Fibroblast of villous mesenchyme (primary cell): ENCODE measurements around the gene LRRC27. TPM values are rescaled to one million over a fixed set of nuclear protein-coding genes. Genes with fewer than 3 reads are reported as not detected.

Experiments
- DNase-seq: peaks from one replicate; pipeline ENCODE4 v3.0.0-alpha.2; 2010; ENCODE audit warnings: low read depth
- H3K4me3 ChIP-seq: 2 replicates; pipeline ENCODE4 v1.5.1; 2011; ENCODE audit warnings: low read depth, mild to moderate bottlenecking, low read length
- total RNA-seq: library from RNA; depleted of rRNA; stranded (reverse); fragments of >200 nt; gene quantifications from 2 replicates; pipeline ENCODE4 v1.2.3, GENCODE V29; 2012
- TF ChIP-seq, protein P1 (sequence below): IDR thresholded peaks from 2 replicates; pipeline ENCODE4 v1.5.1; 2012; ENCODE audit warnings: low read depth, mild to moderate bottlenecking, low read length; ENCODE audit not compliant: insufficient read depth

The LRRC27 gene
- total RNA-seq, 1 donor, result 6.0 TPM

DNA sequence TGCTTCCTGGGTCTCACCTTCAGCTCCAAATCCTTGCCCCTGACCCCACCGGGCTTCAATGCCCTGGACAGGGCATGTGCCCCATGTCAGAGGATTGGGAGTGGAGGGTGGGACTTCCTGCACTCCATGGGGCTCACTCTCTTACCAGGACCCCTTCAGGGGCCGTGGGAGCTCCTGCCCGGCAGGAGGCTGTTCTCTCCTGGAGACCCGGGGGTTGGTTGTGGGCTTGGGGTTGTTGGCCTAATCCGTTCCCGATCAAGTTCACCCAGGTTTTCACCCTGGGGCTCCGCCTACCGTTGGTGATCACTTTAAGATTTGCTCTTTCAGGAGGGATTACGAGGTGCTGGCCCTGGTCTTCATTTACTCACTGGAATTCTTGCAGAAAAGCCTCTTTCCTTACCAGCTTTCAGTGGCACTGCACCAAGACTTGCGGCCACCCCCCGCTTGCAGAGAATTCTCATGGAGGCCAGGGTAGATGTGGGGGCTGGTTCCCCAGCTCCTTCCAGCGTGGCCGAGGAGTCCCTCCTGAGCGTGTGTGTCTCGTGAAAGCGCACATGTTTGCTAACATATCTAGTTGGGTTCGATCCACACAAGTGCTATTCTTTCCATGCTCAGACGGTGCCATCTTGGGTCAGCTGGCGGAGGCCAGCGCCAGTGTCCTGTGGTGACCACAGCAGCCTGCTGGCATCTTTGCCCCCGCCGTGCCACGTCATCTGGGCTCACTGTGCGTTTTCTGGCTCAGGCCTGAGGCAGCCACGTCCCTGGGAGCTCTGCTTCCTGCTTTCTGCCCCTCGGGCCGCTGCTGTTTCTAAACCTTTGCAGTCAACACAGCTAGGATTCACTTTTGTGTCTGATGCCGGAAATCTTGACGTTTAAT is 80.6 kb downstream of the LRRC27 start:
- TF ChIP-seq, protein P1, sequence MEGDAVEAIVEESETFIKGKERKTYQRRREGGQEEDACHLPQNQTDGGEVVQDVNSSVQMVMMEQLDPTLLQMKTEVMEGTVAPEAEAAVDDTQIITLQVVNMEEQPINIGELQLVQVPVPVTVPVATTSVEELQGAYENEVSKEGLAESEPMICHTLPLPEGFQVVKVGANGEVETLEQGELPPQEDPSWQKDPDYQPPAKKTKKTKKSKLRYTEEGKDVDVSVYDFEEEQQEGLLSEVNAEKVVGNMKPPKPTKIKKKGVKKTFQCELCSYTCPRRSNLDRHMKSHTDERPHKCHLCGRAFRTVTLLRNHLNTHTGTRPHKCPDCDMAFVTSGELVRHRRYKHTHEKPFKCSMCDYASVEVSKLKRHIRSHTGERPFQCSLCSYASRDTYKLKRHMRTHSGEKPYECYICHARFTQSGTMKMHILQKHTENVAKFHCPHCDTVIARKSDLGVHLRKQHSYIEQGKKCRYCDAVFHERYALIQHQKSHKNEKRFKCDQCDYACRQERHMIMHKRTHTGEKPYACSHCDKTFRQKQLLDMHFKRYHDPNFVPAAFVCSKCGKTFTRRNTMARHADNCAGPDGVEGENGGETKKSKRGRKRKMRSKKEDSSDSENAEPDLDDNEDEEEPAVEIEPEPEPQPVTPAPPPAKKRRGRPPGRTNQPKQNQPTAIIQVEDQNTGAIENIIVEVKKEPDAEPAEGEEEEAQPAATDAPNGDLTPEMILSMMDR, result no peak
- no peak overlapping the region for H3K4me3 ChIP-seq
- DNase-seq, result no peak

DNA sequence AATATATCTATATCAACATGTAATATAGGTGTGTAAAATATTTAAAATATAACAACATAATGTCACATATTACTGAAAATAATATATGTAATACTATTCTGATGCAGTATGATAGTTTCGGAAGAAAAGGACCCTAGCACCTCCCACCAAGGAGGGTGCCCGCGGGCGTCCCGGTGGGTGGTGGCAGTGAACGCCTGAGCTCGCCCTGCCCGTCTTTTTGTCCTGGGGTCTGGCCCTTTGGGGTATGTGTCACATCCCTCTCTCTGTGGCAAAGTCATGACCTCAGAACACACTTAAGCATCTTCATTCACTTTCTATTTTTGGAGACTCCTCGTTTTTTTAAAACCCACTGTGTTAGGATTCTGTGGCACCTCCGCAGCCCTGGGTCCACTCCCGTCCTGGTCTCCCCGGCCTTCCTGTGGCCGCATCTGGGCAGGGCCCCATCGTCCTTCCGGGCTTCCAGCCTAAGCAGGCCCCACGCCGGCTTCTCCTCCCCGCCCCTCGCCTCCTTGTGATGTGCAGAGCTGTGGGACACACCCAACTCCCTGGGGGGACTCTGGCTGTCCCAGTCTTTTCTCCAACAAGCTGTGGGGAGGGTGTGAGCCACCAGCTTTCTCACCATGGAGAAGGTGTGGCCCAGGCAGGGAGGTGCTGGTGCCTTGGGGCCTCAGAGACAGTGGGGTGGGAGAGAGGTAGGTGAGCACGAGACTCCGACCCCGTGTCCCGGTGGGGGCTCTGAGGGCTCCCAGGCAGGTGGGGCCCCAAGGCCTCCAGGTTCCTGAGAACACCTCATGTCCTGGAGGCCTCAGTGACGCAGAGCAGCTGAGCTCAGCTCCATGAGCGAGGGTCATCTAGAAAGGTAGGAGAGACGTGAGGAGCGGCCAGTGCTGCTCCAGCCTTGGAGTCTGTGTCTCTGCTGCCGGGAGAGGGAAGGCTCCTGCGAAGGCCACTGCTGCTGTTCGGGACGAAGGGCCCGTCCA is 81.5 kb downstream of the LRRC27 start:
- no peak overlapping the region for H3K4me3 ChIP-seq
- TF ChIP-seq, protein P1, result no peak
- DNase-seq, result no peak

DNA sequence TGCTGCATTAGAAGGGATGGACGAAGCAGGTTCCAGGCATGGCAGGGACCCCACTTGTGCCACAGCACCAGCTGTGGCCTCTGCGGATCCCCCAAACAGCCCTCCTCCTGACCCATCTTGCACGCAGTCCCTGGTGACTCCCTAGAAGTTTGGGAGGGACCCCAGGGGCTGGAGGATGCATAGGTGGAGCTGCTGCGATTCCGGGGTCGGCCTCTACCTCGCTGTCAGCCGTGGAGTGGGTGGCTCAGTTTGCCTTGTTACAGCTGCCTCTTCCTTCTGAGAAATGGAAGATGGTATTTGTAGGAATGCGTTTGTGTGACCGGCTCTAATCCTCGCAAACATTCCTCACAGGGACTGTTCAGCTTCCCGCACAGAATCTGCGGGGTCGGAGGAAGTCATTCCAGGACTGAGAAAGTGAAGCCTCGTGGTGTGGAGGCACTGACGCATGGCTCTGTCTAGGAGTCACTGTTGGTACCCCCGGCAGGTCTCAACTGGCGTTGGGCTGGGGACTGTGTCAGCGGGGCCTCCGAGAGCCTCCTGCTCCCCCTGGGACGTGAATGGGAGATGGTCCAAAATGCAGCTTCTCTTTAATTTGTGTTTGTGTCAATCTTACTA is 82.5 kb downstream of the LRRC27 start:
- H3K4me3 ChIP-seq, result no peak overlapping the region
- no peak for DNase-seq
- TF ChIP-seq, protein P1, result no peak

DNA sequence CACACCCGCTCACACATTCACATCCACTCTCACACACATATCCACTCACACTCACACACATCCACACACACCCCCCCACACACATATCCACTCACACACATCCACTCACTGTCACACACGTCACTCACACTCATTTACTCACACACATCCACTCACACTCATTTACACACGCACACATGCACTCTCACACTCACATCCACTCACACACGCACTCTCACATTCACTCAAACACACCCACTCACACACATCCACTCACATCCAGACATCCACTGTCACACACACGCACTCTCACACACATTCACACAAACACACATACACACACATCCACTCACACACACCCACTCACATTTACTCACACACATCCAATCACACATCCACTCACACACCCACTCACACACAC is 83.3 kb downstream of the LRRC27 start:
- DNase-seq, result no peak
- TF ChIP-seq, protein P1, result no peak
- H3K4me3 ChIP-seq, result no peak overlapping the region

DNA sequence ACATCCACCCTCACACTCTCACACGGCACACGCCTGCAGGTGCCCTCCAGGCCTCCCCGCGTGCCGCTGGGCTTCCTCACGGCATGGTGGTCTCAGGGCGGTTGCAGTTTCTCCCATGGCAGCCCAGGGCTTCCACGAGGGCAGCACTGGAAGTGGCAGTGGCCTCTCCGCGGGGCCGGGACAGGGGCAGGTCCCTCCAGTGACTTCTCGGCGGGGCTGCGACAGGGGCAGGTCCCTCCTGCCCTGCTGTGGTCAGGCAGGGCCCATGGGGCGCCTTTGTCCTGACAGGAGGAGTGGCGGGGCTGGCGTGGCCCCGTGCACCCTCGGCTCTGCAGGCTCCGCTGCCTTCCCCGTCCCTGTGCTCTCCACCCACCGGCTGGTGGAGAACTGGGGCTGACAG is 84.0 kb downstream of the LRRC27 start:
- no peak overlapping the region for H3K4me3 ChIP-seq
- DNase-seq, result no peak
- TF ChIP-seq, protein P1, result no peak

DNA sequence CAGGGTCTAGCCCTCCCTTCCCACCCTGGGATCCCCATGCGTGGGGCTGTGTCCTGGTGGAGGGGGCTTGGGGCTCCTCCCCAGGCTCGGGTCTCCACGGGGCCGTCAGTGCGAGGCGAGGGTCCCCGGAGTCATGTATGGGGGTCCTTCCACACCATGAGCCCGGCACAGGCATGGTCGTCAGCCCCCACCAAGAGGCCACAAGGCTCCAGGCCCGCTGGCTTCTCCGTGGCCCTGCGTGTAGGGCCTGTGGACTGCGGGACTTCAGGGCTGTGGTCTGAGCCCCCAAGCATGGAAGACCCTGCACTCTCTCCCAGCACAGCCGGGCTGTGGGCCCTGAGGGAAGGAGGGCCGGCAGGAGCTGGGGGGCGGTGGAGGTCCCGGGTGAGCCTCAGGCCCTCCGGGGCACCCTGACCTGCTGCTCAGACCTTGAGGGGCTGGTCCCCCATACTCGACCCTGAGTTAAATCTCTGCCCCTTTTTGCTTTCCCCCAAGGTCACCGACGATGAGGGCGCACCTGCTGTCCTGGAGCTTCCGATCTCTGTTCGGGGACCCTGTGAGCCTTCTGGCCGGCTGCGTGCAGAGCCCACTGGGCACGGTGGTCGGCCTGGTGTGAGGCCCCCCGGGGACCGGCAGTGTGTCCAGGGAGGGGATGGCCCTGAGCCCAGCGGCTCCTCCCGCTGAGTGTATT is 84.7 kb downstream of the LRRC27 start:
- no peak for DNase-seq
- H3K4me3 ChIP-seq, result no peak overlapping the region
- TF ChIP-seq, protein P1, result no peak
